AG08396 (cell line): ENCODE measurements around the gene MYO16.
"Not testable (repeated sequence)": the region's sequence is repeated elsewhere in the genome, so short reads cannot be mapped to it uniquely, and the experiment has no call there.

Experiments used
- DNase-seq: peaks from one replicate; pipeline ENCODE4 v3.0.0; 2012; ENCODE audit warnings: low spot score, mixed read lengths

MYO16 gene

DNA sequence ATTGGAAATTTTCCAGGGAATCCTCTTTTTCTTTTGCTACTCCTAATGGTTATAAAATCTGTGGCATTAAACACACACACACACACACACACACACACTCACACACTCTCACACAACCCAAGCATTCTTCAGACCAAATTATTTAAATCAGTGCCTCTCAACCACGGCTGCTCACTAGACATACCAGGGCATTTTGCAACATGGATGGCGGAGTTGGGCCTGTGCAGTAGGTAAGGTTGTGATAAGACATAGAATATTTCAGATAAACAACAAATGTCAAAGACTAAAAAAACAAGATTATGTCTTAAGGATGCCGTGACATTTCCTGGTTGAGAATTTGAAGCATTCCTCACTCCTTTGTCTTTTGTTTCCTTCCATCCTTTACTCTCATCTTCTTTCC is 443.1 kb downstream of the MYO16 start:
- no peak for DNase-seq

DNA sequence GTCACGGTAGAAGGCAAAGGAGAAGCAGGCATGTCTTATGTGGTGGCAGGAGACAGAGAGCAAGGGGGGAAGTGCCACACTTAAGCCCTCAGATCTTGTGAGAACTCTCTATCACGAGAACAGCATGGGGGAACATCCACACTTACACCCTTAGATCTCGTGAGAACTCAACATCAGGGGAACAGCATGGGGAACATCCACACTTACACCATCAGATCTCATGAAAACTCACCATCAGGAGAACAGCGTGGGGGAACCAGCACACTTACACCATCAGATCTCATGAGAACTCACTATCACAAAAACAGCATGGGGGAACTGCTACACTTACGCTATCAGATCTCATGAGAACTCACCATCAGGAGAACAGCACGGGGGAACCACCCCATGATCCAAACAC is 445.0 kb downstream of the MYO16 start:
- DNase-seq = no peak

DNA sequence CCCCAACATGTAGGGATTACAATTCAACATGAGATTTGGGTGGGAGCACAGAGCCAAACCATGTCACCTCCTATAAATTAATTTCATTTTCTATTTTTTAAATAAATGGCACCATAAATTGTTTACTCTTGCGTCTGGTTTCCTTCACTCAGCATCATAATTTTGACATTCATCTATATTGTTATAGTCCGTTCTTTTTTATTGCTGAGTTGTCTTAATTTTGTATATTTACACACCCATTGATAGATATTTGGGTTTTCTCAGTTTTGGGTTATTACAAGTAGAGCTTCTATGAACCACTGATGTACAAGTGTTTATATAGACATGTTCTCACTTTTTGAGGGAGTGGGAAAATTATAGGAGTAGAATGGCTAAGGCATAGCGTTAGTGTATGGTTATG is 445.4 kb downstream of the MYO16 start:
- no peak for DNase-seq

DNA sequence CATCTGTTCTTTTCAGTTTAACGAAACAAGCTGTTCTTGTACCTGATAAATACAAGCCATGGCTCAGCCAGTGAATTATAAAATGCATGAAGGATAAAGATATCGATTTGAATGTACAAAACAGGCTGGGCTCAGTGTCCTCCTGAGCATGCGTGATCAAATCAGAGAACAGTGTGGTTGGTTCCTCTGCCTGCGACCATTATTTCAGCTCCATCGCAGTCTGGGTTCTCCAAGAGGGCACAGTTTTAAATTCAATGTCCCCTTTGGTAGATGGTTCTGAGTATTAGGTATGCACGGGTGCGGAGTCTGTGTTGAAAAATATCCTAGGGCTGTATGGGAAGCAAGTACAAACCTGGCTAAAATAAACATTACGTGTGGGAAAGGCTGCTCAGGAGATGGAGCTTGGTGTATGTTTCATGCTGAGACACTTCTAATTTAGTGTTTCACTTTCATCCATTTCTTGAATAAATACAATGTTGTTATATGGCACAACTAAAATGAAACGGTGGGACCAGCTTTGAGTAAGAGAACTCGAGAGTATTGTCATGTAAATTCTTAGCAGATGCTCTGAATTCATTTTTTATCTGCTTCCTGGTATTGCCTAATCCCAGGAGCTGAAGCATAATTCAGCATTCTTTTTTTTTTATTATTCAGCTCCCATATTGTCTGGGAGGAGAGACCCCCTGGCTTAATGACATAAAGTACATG is 458.7 kb downstream of the MYO16 start:
- DNase-seq = no peak

DNA sequence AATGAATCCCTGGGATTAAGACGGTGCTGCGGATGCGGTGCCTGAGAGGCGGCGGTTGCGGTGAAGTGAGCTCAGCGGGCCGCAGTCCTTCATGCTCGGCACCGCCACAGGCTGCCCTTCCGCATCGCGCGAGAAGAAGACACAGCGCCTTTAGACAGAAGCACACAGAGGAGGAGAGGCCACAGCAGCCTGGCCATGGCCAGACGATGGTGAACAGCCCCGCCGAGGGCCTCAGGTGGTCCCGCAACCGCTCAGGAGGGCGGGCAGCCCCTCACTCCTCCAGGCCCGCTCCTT is 459.2 kb downstream of the MYO16 start:
- no peak for DNase-seq

DNA sequence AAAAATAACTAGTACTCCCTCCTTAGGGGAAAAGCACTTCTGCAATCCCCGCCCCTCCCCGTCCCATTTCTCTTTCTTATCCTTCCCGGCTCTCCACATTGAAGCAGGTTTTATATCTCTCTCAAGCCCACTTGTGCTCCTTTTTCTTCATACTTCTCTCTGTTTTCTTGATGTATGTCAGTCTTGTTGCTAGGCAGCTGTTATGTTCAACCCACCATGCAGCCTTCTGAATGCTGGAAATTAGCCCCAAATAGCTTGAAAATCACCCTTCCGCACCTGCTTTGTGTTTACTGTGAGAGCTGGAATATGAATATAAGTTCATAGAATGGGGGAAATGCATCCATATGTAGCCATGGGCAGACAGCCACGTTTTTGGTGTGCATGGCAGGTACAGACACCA is 461.4 kb downstream of the MYO16 start:
- DNase-seq = no peak

DNA sequence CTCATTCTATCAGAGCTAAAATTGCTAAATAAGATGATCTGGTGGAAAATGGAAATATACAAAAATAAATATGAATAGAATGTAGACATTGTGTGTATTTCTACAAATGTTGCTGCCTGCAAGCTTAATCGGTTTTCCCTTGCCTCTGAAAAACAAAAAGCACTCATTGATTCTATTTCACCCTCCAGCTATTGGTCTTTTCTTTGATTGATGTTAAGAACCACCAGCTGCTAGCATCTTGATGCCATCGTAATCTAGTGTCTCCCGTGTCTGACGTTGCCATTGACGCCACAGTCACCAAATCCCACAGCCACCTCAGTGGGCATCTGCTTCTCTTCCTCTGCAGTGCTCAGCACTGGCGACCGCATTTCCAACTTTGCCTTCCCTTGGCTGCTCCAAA is 461.8 kb downstream of the MYO16 start:
- DNase-seq = no peak

DNA sequence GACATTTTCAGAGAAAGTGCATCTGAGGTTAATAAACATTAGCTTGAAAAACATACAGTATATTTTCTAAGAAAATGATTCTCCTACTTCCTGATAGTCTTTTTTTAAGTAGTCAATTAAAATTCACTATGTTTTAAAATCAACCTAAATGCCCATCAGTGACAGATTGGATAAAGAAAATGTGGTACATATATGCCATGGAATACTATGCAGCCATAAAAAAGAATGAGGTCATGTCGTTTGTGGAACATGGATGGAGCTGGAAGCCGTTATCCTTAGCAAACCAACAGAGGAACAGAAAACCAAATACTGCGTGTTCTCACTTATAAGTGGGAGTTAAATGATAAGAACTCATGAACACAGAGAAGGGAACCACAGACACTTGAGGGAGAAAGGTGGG is 462.8 kb downstream of the MYO16 start:
- not testable (repeated sequence) for DNase-seq

DNA sequence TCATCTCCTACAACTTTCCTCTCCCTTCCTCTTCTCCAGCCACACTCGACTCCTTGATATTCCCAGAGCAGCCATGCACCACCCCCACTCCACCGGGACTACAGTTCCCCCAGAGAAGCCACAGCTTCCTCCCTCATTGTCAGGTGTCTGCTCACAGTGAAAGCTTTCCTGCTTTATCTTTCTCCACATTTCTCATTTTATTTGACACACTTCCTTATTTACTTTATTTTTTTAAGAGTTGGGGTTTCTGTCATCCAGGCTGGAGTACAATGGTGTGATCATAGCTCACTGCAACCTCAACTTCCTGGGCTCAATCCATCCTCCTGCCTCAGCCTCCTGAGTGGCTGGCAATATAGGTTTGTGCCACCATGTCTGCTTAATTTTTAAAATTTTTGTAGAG is 464.6 kb downstream of the MYO16 start:
- no peak for DNase-seq

DNA sequence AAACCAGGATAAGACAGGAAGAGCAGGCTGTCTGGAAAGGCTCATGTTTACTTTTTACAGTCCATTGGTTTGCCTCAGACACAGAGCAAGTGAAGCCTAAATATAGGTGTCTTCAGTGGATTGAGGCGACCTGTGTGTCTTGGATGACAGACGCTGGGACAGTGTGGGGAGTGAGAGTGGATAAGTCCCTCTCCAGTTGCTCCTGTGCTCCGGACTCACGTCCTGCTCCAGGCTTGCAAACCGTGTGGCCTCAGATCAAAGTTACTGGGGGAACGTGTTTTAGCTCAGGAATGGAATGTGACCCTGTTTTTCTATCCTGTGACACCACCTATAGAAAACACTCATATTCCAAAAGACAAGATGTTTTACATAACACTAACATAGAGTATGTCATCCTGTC is 465.7 kb downstream of the MYO16 start:
- no peak for DNase-seq

DNA sequence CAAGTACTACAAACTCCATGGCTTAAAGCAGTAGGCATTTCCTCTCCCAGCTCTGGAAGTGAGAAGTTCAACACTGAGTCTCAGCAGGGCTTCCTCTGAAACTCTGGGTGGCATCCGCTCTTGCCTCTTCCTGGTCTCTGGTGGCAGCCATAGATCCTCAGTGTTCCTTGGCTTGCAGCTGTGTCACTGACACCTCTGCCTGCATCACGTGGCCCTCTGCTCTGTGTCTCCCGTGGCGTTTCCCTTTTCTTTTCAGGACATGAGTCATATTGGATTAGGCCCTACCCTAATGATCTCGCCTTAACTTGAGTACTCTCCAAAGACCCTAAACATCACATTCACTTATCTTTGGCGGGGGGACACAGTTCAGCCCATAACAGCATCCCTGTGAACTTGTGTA is 466.7 kb downstream of the MYO16 start:
- DNase-seq = no peak

DNA sequence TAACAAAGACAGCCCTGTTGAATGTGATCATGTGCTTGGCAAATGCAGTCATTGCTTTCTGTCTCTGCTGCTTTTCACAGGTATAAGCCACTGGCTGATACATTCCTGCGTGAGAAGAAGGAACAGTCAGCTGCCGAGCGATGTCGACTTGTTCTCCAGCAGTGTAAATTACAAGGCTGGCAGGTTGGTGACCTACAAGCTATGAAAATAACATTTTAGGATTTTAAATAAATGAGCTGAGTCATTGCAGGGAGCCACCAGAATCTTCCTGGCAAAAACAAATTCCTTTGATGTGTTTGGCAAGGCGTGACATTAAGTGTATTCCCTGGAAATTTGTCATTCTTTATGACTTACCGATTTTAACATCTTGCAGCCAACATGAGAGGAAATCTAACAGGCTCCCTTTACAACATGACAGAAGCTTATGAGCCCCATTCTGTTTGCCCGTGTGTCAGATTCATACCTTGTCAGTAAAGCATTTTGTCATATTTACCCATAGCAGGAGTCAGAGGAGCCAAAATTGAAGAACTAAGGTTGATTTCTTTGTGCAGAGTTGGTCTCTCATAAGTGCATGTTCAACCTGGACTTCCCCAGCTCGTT is 471.4 kb downstream of the MYO16 start:
- DNase-seq = no peak

DNA sequence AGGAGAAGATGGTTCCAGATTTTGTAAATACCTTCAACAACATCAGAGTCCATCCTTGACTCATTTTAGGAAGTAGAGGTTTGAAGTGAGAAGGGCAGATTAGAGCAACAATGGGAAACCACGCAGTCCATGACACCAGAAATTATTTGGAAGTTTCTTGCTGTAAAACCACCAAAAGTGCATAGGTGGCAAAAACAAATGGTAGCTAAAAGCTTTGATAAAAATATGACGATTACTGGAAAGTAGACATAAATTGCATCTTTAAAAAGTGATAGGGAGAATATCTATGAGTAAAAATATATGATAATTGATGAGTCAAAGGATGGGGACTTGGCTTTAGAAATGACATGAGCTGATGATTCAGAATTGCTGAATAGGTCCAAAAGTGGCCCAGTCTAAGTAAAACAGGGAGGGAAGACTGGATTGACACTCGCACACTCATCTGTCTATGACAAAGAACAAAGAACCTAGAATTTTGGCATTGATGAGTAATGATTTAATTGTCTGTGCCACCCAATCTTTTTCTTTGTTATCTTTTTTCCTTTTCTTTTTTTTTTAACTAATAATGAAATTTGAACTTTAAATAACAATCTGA is 472.2 kb downstream of the MYO16 start:
- DNase-seq = no peak

DNA sequence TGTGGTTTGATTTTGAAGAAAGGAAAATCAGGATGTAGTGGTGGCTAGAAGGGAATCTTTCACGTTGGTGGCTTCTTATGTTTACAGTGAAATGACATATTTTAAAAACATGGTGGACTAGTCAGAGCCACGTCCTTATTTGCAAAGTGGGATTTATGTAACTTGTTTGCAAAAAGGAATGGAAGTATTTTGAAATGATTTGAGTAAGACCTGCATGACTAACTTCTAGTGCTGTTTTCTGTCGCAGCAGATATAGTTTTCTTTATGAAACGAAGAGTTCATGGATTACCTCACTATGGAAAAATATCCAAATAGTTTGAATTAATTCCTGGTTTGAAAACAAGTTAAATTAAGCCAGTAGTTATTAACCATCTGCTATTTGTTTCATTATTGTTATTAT is 476.5 kb downstream of the MYO16 start:
- no peak for DNase-seq

DNA sequence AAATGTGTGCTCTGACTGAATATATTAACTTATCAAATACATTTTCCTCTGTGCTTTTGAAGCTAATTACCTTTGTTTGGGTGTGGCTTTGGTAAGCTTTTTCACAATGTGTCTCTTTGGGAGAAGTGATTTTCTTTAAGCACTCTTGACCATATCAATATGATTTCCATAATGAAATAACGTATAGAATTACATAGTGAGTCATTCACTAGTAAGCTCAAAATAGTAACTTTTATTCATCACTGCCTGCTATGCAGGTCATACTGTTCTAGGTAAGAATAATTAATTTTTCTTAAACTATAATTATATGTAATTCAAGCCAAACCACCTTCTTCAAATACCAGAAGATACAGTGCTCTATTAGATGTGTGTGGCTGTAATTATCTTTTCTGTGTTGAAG is 480.7 kb downstream of the MYO16 start:
- DNase-seq = no peak

DNA sequence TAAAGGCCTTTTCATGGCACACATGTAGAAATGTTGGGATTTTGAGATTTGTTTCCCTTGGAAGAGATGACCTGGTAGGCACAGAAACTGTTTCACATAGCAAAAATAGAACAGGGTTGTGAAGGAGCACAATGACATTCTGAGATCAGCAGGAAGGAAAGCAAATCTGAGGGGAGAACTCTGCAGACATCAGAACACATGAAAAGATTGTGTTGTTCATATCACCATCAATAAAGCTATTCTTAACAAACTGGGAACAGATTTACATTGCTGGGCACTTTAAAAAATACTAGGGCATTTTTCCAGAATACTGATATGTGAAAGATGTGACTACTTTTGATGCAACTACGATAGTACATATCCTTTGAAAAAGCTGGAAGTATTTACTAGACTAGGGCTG is 481.7 kb downstream of the MYO16 start:
- no peak for DNase-seq

DNA sequence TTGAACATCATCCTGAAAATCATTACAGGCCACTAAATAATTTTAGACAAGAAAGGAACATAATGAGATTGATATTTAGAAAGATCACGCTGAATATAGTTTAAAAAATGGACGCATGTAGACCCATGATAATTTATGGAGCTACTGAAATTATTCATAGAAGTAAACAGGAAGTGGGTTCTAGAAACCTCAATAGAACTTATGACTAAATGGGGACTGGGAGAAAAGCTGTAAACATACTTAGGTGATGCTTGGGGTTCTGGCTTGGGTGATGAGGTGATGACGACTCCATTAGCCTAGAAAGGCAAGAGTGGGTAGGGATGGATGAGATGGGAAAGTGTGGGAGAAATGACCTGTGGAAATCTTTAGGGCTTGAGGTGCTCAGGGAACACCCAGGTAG is 484.0 kb downstream of the MYO16 start:
- DNase-seq = no peak

DNA sequence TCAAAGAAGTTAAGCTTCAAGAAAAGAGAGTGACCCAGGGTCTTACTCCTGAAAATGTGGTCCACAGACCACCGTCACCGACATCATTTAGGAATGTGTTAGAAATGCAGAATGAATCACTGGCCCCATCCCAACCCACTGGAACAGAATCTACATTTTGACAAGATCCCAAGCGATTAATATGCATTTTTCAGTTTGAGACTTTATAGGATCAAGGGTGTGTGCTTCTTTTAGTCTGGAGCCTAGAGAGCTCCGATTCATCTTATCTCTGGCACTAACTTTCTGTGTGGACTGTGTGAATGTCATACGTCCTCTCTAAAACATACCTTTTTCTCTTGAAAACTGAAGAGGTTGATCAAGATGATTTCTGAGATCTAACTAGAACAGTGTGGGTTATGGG is 484.8 kb downstream of the MYO16 start:
- no peak for DNase-seq

DNA sequence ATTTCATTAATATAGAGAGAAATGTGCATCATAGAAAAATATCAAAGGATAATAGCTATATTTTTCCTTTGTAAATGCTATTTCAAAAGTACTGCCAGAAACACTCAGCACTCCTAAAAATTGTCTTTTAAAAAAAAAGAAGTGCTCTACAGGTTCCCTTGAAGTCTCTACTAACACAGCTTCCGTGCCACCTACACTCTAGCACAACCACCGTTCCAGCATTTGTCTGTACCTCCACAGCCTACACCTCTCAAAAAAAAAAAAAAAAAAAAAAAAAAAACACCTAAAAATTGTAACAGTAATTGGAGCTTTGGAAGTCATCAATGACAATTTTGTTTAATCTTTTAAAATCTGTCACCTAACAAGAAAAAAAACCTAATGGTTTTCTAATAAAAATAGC is 485.6 kb downstream of the MYO16 start:
- no peak for DNase-seq

DNA sequence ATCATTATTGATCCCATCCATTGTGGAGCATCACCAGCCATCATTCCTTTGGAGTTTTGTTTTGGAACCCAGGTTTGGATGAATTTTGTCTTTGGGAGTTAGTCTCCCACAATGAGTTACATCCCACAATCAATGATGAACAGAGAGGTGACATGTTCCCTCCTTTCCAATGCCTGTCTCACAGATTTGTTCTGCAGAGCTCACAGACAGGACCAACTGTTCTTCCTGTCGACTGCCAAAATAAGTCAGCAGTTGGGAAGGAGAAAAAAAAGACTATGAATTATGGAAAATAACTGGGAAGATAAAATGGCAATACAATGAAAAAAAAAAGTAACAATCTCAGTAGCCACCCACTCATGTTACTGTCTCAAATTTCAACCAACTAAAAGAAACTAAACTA is 489.1 kb downstream of the MYO16 start:
- no peak for DNase-seq

DNA sequence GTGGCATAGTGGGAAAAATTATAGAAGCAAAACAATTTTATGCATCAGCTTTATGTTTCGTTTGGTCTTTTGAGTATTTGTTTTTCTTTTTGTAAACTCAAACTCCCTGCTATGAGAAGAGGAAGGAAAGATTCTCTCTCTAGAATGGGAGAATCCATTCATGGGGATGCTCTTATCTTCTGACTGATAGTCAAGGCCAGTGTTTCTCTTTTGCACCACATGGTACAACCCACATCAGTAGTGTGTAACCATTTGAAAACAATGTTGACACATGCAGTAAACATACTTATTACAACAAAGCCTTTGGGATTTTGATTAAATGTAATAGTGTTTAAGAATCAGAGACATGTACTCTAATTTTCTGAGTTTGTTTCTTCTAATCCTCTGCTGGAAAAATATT is 490.5 kb downstream of the MYO16 start:
- no peak for DNase-seq

DNA sequence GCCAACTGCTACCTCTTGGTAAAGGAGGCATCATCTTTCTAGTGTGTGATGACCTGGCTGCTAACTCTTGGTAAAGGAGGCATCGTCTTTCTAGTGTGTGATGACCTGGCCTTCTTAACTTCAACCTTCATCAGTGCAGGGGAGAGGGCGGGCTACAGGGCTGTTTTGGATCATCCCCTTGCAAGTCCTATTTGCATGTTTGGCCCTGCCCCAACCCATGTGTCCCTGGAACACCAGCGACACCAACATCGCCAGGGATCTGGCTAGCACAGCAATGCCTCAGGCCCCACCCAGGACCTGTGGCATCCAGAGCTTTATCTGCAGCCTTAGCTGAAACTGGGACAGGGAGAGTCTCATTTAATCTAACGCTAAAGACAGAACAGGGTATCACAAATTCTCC is 492.4 kb downstream of the MYO16 start:
- no peak for DNase-seq

DNA sequence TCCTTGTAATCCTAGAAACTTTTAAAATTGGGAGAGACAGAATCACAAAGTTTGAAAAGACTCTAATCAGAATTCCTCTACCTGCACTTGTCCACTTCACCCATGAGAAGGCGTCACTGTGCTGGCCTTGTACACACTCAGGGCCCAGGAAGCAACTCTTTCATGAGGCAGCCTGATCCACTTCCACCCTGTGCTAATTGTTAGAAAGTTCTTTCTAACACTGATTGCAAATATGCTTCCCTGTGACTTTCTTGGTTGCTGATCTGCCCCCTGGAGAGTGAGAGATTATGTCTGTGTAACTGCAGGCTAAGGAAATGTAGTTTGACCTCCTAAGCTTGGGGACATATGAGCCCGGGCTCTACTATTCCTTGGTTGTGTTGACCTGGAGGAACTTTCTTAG is 494.6 kb downstream of the MYO16 start:
- DNase-seq = no peak

DNA sequence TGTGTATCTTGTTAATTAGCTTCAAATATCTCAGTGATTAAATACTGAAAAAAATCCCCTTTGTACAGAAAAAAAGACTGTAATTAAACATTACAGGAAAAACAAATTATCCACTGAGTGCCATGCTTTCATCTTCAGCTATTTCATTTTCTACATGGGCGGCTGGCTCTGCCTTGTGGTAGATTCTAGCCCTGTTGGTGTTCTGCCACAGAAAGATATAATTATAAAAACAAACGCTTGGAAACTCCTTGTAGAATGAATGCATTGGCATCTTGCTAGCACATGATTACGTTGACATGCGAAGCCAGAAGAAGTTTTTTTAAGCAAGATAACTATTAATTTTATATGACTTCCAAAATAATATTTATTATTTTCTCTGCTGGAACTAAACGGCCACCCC is 496.8 kb downstream of the MYO16 start:
- DNase-seq = no peak
